HG02840 (cell line): ENCODE results near the gene CCR7.
"Not testable (repeated sequence)": the region's sequence is repeated elsewhere in the genome, so short reads cannot be mapped to it uniquely, and the experiment has no call there.

ENCODE experiments used
- ATAC-seq: cut with Tn5 transposase; IDR thresholded peaks from one replicate; pipeline ENCODE4 v1.9.1; 2021; ENCODE audit warnings: mild to moderate bottlenecking, moderate library complexity, moderate number of reproducible peaks; ENCODE audit not compliant: unreplicated experiment, low FRiP score

The CCR7 gene

DNA sequence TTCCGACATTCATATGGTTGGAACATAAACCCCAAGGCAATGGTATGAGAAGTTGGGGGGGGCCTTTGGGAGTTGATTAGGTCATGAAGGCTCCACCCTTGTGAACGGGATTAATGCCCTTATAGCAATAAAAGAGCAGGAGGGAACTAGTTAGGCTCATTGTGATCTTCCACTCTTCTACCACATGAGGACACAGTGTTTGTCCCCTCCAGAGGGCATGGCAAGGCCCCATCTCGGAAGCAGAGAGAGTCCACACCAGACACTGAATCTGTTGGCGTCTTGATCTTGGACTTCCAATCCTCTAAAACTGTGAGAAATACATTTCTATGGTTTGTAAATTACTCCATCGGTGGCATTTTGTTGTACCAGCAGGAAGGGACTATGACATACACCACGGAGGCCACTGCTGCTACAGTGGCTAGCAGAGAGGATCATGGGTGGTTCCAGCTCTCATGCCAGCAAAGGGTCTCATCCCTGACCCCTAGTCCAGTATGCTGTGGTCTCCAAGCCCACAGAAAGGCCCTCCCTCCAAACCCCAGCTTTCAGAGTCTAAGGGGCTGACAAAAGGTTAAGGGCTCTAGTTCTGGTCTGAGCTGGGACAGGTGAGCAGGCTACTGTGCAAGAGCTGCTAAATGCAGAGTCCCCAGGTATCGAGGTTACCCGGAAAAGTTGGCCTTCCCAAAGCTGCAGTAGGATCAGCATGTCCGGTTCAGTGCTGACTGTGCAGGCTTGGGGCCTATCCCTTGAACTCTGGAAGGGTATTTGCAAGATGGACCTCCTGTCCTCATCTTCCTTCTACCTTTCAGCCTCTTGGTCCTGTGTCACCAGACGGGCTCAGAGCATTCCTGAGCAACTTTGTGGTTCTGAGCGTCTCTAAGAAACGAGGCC is 12.2 kb downstream of the CCR7 start:
- ATAC-seq: no peak

DNA sequence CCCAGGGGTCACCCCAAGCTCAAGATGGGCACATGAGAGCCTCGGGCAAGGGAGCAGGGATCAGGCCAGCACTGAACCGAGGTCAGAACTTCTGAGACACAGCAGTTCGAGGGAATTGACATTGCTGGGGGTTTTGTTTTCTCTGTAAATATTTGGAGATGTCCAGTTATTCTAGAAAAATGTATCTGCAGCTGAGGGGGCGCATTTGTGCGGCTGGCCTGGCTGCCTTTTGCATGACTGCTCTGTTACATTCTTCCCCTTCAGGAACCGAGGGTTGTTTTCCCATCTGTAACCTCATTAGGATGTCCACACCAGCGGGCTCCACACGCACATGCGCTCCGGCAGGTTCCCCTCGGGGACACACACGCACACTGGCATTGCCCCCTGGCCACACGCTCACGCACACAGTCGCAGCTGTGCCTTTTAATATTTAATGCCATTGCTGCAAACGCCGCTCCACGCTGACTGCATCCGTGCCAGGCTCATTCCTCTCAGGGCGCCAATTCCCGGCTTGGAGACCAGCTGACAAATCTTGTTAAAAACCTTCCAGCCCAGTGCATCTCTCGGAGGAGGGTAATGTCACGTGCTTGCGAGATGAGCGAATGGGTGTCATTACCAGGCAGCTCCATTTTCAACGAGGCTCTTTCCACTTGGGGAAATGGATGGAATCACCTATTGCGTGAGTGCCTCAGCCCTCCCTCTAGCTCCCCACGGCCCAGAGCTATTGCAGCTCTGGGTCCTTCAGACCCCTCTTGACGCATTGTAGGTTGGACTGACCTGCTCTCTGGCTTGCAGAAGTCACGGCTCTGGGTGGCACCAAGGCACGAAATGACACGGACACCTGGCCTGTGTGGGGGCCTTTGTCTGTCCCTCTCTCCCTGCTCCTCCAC is 13.1 kb downstream of the CCR7 start:
- no peak for ATAC-seq

- no peak for ATAC-seq
Measured at GRCh38 chr17:40551091-40551878, 14.0 kb downstream of the CCR7 start.

DNA sequence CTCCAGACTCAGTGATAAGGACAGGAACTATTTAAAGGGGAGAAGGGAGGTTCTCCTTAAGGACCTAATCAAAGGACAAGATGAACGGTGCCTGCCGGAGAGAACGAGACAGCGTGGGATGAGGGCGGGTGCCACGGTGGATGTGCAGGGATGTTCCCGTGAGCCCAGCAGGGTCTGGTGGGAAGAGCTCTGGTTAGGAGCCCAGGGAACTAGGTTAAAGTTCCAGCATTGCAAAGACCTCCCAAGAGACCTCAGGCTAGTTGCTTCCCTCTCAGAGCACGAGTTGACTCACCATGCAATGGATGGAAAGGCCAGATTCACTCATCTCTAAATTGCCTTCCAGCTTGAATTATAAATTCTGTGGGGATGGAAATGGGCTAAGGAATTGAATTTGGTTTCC is 14.7 kb downstream of the CCR7 start:
- no peak for ATAC-seq

- ATAC-seq: no peak
Measured at GRCh38 chr17:40548982-40549685, 16.1 kb downstream of the CCR7 start.

DNA sequence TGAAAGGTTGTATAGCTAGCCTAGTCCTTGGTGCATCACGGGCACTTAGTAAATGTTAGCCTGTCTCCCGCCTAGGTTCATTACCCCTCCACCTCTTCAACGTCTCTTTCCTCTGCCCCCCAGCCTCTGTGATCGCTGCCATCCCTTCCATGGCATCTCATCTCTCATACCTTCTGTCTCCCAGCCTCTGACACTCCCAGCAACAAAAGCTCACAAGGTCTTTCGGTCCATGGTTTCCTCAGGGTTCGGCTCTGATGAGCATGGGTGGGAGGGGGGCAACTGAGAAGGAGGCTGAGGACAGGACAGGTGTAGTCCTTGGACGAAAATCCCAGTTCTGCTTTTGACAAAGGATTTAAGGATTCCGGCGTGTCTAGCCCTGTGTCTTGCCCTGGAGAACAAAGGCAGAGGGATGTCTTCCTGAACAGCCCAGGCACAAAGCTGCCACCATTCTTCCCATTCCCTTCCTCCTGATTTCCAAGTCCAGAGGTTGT is 16.7 kb downstream of the CCR7 start:
- ATAC-seq: no peak

DNA sequence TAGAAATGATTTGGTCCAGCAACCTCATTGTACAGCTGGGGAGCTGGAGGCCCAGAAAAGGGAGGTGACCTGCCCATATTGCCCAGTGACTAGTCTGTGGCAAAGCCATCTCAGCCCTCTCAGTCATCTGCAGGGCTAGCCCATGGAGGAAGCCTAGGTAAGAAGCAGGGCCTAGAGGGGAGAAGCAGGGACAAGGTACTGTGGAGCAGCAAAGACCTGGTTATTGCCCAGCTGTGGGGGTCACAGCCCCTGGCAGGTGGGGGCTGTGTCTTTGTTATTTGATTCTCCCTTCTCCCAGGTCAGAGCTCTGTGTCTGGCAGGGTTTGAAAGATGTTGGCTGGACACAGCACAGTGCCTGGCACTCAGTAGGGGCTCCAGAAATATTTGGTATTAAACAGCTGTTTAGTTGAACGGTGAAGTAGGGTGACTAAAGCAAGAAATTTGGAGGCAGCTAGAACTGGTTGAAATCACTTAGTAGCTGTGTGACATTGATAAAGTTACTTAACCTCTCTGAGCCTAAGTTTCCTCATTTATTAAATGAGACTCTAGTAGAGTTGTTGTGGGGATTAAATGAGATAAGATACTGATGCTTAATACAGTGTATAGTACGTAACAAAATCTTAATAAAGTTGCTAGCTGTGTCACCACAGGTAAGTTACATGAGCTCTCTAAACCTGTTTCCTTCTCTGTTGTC is 17.3 kb downstream of the CCR7 start:
- ATAC-seq: no peak

- no peak for ATAC-seq
Measured at GRCh38 chr17:40547079-40547784, 18.0 kb downstream of the CCR7 start.

DNA sequence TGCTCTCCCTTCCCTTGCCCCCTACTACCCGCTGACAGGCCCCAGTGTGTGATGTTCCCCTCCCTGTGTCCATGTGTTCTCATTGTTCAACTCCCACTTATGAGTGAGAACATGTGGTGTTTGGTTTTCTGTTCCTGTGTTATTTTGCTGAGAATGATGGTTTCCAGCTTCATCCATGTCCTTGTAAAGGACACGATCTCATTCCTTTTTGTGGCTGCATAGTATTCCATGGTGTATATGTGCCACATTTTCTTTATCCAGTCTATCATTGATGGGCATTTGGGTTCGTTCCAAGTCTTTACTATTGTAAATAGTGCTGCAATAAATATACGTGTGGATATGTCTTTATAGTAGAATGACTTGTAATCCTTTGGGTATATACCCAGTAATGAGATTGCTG is 18.8 kb downstream of the CCR7 start:
- ATAC-seq: not testable (repeated sequence)

DNA sequence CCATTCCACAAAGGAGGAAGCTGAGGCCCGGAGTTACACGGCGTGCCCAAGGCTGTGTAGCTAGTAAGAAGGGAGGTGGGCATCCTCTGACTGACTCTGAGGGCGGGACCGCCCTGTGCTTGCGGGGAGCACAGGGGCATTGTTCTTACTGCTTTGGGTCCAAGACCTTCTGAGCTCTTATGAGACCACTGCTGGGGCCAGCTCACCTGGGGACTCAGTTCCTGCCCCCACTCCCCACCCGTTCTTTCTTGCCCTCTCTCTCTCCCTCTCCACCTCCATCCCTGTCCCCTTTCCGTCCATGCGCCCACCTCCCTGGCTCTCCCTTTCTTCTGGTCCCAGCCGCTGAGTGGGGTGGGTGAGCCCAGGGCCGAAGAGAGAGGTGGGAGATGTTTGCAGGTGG is 19.6 kb downstream of the CCR7 start:
- ATAC-seq: no peak

DNA sequence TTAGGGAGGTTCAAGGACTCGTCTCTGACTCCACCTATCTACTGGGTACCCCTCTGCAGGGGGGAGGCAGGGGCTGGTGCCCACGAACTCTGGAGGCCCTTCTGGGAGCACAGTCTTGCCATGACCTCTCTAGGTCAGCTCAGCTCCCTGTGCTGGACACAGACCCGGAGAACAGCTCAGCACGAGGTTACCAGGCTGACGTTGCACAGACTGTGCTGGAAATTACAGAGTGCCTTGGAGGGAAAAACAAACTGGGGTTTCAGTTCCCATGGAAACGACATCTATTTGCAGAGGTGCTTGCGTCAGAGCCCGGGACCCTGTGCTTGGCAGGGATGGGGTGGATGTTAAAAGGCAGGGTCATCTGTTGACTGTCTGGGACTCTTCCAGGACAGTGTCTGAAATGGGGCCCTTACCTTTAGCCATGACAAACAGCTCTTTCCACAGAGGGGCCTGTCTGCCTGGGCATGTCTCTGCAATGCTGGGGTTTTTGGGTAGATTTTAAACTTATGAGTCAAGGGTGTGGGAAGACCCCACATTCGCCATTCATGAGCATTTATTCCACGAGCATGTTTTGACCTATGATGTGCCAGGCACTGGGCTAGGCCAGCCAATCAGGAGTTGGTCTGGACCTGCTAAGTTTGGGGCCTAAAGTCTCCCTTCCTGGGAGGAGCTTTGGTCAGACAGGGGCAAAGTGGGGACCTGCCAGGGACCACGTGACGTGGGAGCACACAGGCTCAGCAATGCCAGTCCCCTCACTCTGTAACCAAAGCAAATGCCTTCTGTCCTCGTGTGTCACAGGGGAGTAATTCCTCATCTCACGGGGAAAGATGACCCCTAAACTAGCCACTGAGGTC is 22.5 kb downstream of the CCR7 start:
- no peak for ATAC-seq

DNA sequence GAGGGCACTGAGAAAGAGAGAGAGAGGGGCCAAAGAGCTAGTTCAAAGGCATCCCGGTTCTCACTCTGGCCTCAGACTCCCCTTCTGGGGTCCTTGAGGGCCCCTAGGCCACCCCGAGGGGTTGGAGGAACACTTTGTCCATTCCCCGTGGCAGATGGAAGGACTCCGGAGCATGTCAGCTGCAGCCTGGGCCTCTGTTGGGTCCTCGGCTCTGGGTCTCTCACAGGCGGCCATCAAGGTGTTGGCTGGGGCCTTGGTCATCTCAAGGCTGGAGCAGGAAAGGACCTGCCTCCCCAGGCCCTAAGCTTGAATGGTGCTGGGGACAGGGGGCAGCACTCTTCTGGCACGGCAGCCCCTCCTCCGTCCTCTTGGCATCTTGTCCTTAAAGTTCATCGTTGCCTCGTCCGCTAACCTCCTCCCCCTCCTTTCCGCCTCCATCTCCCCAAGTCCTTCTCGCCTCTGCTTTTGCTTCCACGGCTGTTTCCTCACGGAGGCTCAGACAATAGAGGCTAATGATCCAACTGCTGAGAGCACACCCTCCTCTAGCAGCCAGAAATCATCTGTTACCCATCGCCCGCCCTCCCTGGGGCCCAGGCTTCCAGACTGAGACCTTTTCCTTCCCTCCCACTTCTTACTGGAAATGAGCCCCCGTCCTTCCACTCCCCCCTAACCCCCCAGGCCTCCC is 23.3 kb downstream of the CCR7 start:
- no peak for ATAC-seq

DNA sequence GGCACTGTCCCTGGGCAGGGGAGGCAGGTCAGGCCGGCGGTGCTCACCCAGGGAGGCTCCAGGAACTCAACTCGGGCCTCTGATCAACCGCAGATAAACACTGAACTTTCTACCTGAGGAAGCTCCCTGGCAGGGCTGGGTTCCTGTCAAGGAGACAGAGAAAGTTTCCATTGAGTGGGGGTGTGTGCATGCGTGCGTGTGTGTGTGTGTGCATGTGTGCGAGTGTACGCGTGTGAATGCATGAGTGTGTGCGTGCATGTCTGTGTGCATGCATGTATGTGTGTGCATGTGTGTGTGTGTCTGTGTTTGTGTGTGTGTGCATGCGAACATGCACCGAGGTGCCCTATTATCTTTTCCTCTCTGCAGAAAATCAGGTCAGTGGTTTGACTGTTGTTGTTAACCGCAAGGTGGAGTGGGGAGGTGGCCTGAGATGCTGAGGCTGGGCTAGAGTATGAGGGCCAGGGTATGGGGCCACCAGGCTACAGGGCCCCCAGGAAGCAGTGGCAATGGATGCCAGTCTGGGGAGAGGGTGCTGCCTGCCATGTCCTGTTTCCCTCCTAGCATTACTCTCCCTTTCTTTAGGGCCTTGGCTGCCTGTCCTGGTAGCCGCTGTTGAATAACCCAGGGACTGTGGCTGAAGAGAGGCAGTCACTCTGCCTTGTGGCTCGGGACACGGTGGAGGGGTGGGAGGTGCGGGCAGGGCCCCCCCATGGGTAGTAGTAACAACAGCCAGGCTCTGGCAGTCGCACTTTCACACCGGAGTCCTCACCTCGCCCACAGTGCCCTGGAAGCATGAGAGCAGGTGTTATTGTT is 24.0 kb downstream of the CCR7 start:
- no peak for ATAC-seq

DNA sequence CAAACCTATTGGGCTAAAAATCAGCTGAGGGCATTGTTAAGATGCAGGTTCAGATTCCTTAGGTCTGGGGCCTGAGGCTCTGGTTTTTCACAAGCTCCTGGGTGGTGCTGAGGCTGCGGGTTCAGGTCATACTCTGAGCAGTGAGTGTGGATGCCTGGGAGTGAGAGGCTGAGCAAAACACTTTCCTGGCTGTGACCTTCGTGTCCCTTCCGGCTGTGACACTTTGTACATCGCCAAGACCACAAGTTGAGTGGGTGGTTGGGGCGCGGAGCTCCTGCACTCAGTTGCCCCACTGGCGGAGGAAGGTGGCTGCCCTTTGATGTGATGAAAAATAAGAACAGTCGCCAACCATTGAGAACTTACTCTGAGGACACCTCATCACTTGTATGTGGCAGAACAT is 24.8 kb downstream of the CCR7 start:
- ATAC-seq: no peak

- no peak for ATAC-seq
Measured at GRCh38 chr17:40539711-40540411, 25.4 kb downstream of the CCR7 start.
